HepG2 (cell line): ENCODE data around the gene GPC3. TPM values are rescaled to one million over a fixed set of nuclear protein-coding genes. Genes with fewer than 3 reads are reported as not detected.
A peak's percentile ranks its signal among the peaks of the same experiment; 100 is the strongest.

Experiments
- ARNTL ChIP-seq: sonication (generic); formaldehyde crosslinking; IDR thresholded peaks from 2 replicates; pipeline ENCODE4 v1.4.0; 2020; ENCODE audit warnings: mild to moderate bottlenecking, missing genetic modification reagents
- FOXA1 ChIP-seq, 2 experiments: fragments of 450-650 bp in 1 of 2; sonication (generic) in 1 of 2; formaldehyde crosslinking in 1 of 2; IDR thresholded peaks; 2 replicates each; pipeline versions ENCODE4 v1.4.0 to v1.6.1; 2016 to 2020; ENCODE audit warnings: missing genetic modification reagents in 1 of 2
- GLI4 ChIP-seq: sonication (generic); formaldehyde crosslinking; IDR thresholded peaks from 2 replicates; pipeline ENCODE4 v1.5.1; 2020; ENCODE audit warnings: missing genetic modification reagents, mild to moderate bottlenecking, moderate library complexity, borderline replicate concordance
- HHEX ChIP-seq: IDR thresholded peaks from 2 replicates; pipeline ENCODE4 v1.6.1; 2016; ENCODE audit warnings: control low read depth
- HNRNPH1 ChIP-seq: fragments of 200-400 bp; formaldehyde crosslinking; optimal IDR thresholded peaks from 2 replicates; pipeline ENCODE3; 2017; ENCODE audit warnings: mild to moderate bottlenecking, low read depth, low read length
- HOXA7 ChIP-seq: sonication (generic); formaldehyde crosslinking; IDR thresholded peaks from 2 replicates; pipeline ENCODE4 v1.8.1; 2022; ENCODE audit warnings: mild to moderate bottlenecking, missing genetic modification reagents, moderate library complexity
- MIXL1 ChIP-seq: IDR thresholded peaks from 2 replicates; pipeline ENCODE4 v1.6.1; 2016
- SAP130 ChIP-seq: IDR thresholded peaks from 2 replicates; pipeline ENCODE4 v1.6.1; 2016; ENCODE audit warnings: low read depth
- TAF1 ChIP-seq: sonication (generic); formaldehyde crosslinking; IDR thresholded peaks from 2 replicates; pipeline ENCODE4 v1.4.0; 2020; ENCODE audit warnings: missing genetic modification reagents
- TP53 ChIP-seq: sonication (generic); formaldehyde crosslinking; conservative IDR thresholded peaks from 2 replicates; pipeline ENCODE4 v1.4.0; 2020; ENCODE audit warnings: missing genetic modification reagents
- ZNF124 ChIP-seq: sonication (generic); formaldehyde crosslinking; IDR thresholded peaks from 2 replicates; pipeline ENCODE4 v1.4.0; 2020; ENCODE audit warnings: missing genetic modification reagents
- ZNF225 ChIP-seq: sonication (generic); formaldehyde crosslinking; IDR thresholded peaks from 2 replicates; pipeline ENCODE4 v1.4.0; 2020; ENCODE audit warnings: mild to moderate bottlenecking, missing genetic modification reagents
- ZNF30 ChIP-seq: sonication (generic); formaldehyde crosslinking; IDR thresholded peaks from 2 replicates; pipeline ENCODE4 v1.5.0; 2020; ENCODE audit warnings: mild to moderate bottlenecking, missing genetic modification reagents
- ZNF354B ChIP-seq: sonication (generic); formaldehyde crosslinking; IDR thresholded peaks from 2 replicates; pipeline ENCODE4 v1.8.0; 2022; ENCODE audit warnings: mild to moderate bottlenecking, missing genetic modification reagents
- ZNF451 ChIP-seq: sonication (generic); formaldehyde crosslinking; IDR thresholded peaks from 2 replicates; pipeline ENCODE4 v1.5.0; 2020; ENCODE audit warnings: mild to moderate bottlenecking, missing genetic modification reagents
- ZNF546 ChIP-seq: sonication (generic); formaldehyde crosslinking; conservative IDR thresholded peaks from 2 replicates; pipeline ENCODE4 v1.8.1; 2023; ENCODE audit warnings: mild to moderate bottlenecking, missing genetic modification reagents
- ZNF776 ChIP-seq: sonication (generic); formaldehyde crosslinking; IDR thresholded peaks from 2 replicates; pipeline ENCODE4 v1.4.0; 2020; ENCODE audit warnings: mild to moderate bottlenecking, missing genetic modification reagents
- ZNF777 ChIP-seq: sonication (generic); formaldehyde crosslinking; IDR thresholded peaks from 2 replicates; pipeline ENCODE4 v1.4.0; 2020; ENCODE audit warnings: missing genetic modification reagents
- ZNF816 ChIP-seq: sonication (generic); formaldehyde crosslinking; IDR thresholded peaks from 2 replicates; pipeline ENCODE4 v1.8.0; 2022; ENCODE audit warnings: missing genetic modification reagents, mild to moderate bottlenecking, borderline replicate concordance
- ZSCAN30 ChIP-seq: sonication (generic); formaldehyde crosslinking; IDR thresholded peaks from 2 replicates; pipeline ENCODE4 v1.5.0; 2020; ENCODE audit warnings: mild to moderate bottlenecking, missing genetic modification reagents
- polyA plus RNA-seq, 8 experiments: library from polyadenylated mRNA; depleted of rRNA in 3 of 8; stranded (reverse) in 7 of 8; unstranded in 1 of 8; fragments of >200 nt; fragmentation: Illumina TruSeq in 4 of 8; extraction: Trizol in 4 of 8; gene quantifications; 2 replicates each; pipeline versions ENCODE4 v1.2.1 to v1.2.3, GENCODE V29; 2011 to 2016; ENCODE audit warnings: low read depth in 4 of 8, missing spikeins in 1 of 8, mixed read lengths in 1 of 8; ENCODE audit not compliant: insufficient read depth in 1 of 8
- total RNA-seq, 5 experiments: library from RNA; depleted of rRNA; stranded (reverse); fragments of >200 nt; fragmentation: Illumina TruSeq; extraction: Trizol; gene quantifications; 2 replicates each; pipeline ENCODE4 v1.2.3, GENCODE V29; 2016; ENCODE audit warnings: low read depth in 1 of 5
- TF ChIP-seq, protein P1 (sequence below): sonication (generic); formaldehyde crosslinking; IDR thresholded peaks from 2 replicates; pipeline ENCODE4 v1.5.1; 2020; ENCODE audit warnings: mild to moderate bottlenecking, moderate library complexity, missing genetic modification reagents
- TF ChIP-seq, protein P2 (sequence below): IDR thresholded peaks from 2 replicates; pipeline ENCODE4 v1.6.1; 2012; ENCODE audit warnings: low read depth, low read length, improper control_type of control experiment
- TF ChIP-seq, protein P3 (sequence below): sonication (generic); formaldehyde crosslinking; conservative IDR thresholded peaks from 2 replicates; pipeline ENCODE4 v1.4.0; 2020; ENCODE audit warnings: mild to moderate bottlenecking, missing genetic modification reagents, moderate library complexity
- TF ChIP-seq, protein P4 (sequence below): sonication (generic); formaldehyde crosslinking; IDR thresholded peaks from 2 replicates; pipeline ENCODE4 v1.4.0; 2020; ENCODE audit warnings: mild to moderate bottlenecking, low read depth, missing genetic modification reagents

GPC3 gene
- total and polyA plus RNA-seq, 2 of the 13 experiments (the other 11 are each of a cell fraction or from before 2014, with no cell fraction given): 1,799 to 3,263 TPM

DNA sequence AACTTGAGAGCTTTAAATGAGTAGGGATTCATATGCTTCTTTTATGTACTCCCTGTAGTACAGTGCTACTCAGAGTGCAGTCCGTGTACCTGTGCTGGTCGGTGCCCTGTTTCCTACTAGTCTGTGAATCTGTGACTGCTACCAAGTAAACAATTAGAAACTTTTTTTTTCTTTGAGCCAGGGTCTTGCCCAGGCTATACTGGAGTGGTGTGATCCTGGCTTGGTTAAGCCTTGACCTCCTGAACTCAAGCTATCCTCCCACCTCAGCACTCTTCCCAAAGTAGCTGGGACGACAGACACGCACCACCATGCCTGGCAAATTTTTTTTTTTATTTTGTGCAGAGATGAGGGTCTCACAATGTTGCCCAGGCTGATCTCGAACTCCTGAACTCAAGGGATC lies 6.4 kb upstream of the GPC3 start (continued):
- TF ChIP-seq SAP130 (CRISPR knock-in tag) (no peak), ZNF546 (no peak), GLI4 (CRISPR knock-in tag) (no peak), ARNTL (CRISPR knock-in tag) (no peak), MIXL1 (CRISPR knock-in tag) (no peak), FOXA1 (IDR thresholded peaks at IDR 0.05) (no peak), FOXA1 (CRISPR knock-in tag; IDR thresholded peaks at IDR 0.05) (no peak), TAF1 (no peak), ZNF354B (no peak), HOXA7 (no peak), HNRNPH1 (no peak), ZNF124 (CRISPR knock-in tag) (no peak), ZNF776 (CRISPR knock-in tag) (no peak), ZNF777 (CRISPR knock-in tag) (no peak), ZSCAN30 (no peak), ZNF225 (CRISPR knock-in tag) (no peak), ZNF451 (CRISPR knock-in tag) (no peak), ZNF30 (CRISPR knock-in tag) (no peak), TP53 (no peak), ZNF816 (no peak), HHEX (CRISPR knock-in tag) (no peak)
- TF ChIP-seq, protein P1, sequence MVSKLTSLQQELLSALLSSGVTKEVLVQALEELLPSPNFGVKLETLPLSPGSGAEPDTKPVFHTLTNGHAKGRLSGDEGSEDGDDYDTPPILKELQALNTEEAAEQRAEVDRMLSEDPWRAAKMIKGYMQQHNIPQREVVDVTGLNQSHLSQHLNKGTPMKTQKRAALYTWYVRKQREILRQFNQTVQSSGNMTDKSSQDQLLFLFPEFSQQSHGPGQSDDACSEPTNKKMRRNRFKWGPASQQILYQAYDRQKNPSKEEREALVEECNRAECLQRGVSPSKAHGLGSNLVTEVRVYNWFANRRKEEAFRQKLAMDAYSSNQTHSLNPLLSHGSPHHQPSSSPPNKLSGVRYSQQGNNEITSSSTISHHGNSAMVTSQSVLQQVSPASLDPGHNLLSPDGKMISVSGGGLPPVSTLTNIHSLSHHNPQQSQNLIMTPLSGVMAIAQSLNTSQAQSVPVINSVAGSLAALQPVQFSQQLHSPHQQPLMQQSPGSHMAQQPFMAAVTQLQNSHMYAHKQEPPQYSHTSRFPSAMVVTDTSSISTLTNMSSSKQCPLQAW (CRISPR knock-in tag): no peak
- TF ChIP-seq, protein P2, sequence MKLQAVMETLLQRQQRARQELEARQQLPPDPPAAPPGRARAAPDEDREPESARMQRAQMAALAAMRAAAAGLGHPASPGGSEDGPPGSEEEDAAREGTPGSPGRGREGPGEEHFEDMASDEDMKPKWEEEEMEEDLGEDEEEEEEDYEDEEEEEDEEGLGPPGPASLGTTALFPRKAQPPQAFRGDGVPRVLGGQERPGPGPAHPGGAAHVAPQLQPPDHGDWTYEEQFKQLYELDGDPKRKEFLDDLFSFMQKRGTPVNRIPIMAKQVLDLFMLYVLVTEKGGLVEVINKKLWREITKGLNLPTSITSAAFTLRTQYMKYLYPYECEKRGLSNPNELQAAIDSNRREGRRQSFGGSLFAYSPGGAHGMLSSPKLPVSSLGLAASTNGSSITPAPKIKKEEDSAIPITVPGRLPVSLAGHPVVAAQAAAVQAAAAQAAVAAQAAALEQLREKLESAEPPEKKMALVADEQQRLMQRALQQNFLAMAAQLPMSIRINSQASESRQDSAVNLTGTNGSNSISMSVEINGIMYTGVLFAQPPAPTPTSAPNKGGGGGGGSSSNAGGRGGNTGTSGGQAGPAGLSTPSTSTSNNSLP: no peak
- TF ChIP-seq, protein P3, sequence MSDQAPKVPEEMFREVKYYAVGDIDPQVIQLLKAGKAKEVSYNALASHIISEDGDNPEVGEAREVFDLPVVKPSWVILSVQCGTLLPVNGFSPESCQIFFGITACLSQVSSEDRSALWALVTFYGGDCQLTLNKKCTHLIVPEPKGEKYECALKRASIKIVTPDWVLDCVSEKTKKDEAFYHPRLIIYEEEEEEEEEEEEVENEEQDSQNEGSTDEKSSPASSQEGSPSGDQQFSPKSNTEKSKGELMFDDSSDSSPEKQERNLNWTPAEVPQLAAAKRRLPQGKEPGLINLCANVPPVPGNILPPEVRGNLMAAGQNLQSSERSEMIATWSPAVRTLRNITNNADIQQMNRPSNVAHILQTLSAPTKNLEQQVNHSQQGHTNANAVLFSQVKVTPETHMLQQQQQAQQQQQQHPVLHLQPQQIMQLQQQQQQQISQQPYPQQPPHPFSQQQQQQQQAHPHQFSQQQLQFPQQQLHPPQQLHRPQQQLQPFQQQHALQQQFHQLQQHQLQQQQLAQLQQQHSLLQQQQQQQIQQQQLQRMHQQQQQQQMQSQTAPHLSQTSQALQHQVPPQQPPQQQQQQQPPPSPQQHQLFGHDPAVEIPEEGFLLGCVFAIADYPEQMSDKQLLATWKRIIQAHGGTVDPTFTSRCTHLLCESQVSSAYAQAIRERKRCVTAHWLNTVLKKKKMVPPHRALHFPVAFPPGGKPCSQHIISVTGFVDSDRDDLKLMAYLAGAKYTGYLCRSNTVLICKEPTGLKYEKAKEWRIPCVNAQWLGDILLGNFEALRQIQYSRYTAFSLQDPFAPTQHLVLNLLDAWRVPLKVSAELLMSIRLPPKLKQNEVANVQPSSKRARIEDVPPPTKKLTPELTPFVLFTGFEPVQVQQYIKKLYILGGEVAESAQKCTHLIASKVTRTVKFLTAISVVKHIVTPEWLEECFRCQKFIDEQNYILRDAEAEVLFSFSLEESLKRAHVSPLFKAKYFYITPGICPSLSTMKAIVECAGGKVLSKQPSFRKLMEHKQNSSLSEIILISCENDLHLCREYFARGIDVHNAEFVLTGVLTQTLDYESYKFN (CRISPR knock-in tag): 0 out of 2 replicates have a peak, but pooled peaks have one; percentile 15
- TF ChIP-seq, protein P4, sequence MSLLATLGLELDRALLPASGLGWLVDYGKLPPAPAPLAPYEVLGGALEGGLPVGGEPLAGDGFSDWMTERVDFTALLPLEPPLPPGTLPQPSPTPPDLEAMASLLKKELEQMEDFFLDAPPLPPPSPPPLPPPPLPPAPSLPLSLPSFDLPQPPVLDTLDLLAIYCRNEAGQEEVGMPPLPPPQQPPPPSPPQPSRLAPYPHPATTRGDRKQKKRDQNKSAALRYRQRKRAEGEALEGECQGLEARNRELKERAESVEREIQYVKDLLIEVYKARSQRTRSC (CRISPR knock-in tag): no peak
